ENCODE results near the gene DBF4B.

GRCh38 chr17:44767493-44767892 lies 59.0 kb downstream of the DBF4B start:
- TF ChIP-seq LEF1 (IDR thresholded peaks at IDR 0.05; ENCODE audit: borderline replicate concordance) (no peak), SUZ12 (IDR thresholded peaks at IDR 0.05) (no peak), CTBP1 (IDR thresholded peaks at IDR 0.05; ENCODE audit: borderline replicate concordance) (no peak), HDGF (IDR thresholded peaks at IDR 0.05; ENCODE audit: borderline replicate concordance) (no peak), FOXA1 (IDR thresholded peaks at IDR 0.05) (no peak)

Data from HEK293T (cell line).